ENCODE results near the gene LRRC3. TPM values are rescaled to one million over a fixed set of nuclear protein-coding genes. Genes with fewer than 3 reads are reported as not detected.

LRRC3 gene
- total RNA-seq, 1 experiment from 2014 or later = 5.7 TPM

DNA sequence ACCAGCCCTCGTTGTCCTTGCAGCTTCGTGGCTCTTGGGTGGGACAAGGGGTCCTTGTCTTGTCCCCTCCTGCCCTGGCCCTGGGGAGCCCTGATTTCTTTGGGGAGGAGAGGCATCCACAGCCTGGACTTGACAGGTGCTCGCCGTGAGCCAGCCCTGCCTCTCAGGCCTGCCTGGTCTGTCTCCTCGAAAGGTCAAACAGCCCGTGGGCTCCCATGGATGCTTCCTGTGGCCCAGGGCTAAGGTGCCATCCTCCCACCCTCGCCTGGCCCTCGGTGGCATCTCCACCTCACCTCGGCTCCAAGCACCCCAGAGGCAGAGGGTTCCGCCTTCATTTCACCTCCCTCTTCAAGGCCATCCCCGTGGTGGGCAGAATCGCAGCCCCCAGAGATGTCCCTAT is 9.0 kb downstream of the LRRC3 start:
- Mint-ChIP-seq H3K27me3 (ENCODE audit: low read depth) (no peaks in the 10 kb centered on the region), H3K4me1 (0 out of 2 replicates have a peak, but pooled peaks cover 4% of the 10 kb centered on the region), H3K36me3 (no peaks in the 10 kb centered on the region), H3K4me3 (no peak overlapping the region), H3K9me3 (no peaks in the 10 kb centered on the region), H3K27ac (peak overlapping the region; percentile 72; the same call in 1 of the 2 replicates)
- ChIA-PET CTCF (interaction anchor here (0.9 to 1.1 kb wide), 2 partner anchors 19 to 23 kb away, joined by 3 read pairs; no protein-coding TSS in a partner anchor), POLR2A (no interaction called here)
- DNase-seq (ENCODE audit: low spot score) (no peak), ATAC-seq (no peak)
- TF ChIP-seq NR3C1 (CRISPR knock-in tag; conservative IDR thresholded peaks at IDR 0.05; ENCODE audit: low read depth) (no peak), TCF7 (CRISPR knock-in tag; IDR thresholded peaks at IDR 0.05; ENCODE audit: low read depth) (no peak), KAT7 (CRISPR knock-in tag; IDR thresholded peaks at IDR 0.05; ENCODE audit: borderline replicate concordance) (no peak), FOXP1 (CRISPR knock-in tag; IDR thresholded peaks at IDR 0.05; ENCODE audit: borderline replicate concordance) (no peak), SMAD3 (CRISPR knock-in tag; IDR thresholded peaks at IDR 0.05; ENCODE audit: borderline replicate concordance) (no peak), CBFB (CRISPR knock-in tag; IDR thresholded peaks at IDR 0.05; ENCODE audit: low read depth) (no peak), ZNF138 (CRISPR knock-in tag; conservative IDR thresholded peaks at IDR 0.05) (no peak), ZNF219 (CRISPR knock-in tag; IDR thresholded peaks at IDR 0.05; ENCODE audit: borderline replicate concordance) (no peak), ZNF121 (CRISPR knock-in tag; IDR thresholded peaks at IDR 0.05) (no peak)
- TF ChIP-seq, protein P1, sequence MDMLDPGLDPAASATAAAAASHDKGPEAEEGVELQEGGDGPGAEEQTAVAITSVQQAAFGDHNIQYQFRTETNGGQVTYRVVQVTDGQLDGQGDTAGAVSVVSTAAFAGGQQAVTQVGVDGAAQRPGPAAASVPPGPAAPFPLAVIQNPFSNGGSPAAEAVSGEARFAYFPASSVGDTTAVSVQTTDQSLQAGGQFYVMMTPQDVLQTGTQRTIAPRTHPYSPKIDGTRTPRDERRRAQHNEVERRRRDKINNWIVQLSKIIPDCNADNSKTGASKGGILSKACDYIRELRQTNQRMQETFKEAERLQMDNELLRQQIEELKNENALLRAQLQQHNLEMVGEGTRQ (CRISPR knock-in tag; IDR thresholded peaks at IDR 0.05) = no peak
- TF ChIP-seq, protein P2, sequence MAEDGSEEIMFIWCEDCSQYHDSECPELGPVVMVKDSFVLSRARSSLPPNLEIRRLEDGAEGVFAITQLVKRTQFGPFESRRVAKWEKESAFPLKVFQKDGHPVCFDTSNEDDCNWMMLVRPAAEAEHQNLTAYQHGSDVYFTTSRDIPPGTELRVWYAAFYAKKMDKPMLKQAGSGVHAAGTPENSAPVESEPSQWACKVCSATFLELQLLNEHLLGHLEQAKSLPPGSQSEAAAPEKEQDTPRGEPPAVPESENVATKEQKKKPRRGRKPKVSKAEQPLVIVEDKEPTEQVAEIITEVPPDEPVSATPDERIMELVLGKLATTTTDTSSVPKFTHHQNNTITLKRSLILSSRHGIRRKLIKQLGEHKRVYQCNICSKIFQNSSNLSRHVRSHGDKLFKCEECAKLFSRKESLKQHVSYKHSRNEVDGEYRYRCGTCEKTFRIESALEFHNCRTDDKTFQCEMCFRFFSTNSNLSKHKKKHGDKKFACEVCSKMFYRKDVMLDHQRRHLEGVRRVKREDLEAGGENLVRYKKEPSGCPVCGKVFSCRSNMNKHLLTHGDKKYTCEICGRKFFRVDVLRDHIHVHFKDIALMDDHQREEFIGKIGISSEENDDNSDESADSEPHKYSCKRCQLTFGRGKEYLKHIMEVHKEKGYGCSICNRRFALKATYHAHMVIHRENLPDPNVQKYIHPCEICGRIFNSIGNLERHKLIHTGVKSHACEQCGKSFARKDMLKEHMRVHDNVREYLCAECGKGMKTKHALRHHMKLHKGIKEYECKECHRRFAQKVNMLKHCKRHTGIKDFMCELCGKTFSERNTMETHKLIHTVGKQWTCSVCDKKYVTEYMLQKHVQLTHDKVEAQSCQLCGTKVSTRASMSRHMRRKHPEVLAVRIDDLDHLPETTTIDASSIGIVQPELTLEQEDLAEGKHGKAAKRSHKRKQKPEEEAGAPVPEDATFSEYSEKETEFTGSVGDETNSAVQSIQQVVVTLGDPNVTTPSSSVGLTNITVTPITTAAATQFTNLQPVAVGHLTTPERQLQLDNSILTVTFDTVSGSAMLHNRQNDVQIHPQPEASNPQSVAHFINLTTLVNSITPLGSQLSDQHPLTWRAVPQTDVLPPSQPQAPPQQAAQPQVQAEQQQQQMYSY (CRISPR knock-in tag; IDR thresholded peaks at IDR 0.05) = no peak
- TF ChIP-seq, protein P3, sequence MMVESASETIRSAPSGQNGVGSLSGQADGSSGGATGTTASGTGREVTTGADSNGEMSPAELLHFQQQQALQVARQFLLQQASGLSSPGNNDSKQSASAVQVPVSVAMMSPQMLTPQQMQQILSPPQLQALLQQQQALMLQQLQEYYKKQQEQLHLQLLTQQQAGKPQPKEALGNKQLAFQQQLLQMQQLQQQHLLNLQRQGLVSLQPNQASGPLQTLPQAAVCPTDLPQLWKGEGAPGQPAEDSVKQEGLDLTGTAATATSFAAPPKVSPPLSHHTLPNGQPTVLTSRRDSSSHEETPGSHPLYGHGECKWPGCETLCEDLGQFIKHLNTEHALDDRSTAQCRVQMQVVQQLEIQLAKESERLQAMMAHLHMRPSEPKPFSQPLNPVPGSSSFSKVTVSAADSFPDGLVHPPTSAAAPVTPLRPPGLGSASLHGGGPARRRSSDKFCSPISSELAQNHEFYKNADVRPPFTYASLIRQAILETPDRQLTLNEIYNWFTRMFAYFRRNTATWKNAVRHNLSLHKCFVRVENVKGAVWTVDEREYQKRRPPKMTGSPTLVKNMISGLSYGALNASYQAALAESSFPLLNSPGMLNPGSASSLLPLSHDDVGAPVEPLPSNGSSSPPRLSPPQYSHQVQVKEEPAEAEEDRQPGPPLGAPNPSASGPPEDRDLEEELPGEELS (CRISPR knock-in tag; IDR thresholded peaks at IDR 0.05) = no peak
- TF ChIP-seq, protein P4, sequence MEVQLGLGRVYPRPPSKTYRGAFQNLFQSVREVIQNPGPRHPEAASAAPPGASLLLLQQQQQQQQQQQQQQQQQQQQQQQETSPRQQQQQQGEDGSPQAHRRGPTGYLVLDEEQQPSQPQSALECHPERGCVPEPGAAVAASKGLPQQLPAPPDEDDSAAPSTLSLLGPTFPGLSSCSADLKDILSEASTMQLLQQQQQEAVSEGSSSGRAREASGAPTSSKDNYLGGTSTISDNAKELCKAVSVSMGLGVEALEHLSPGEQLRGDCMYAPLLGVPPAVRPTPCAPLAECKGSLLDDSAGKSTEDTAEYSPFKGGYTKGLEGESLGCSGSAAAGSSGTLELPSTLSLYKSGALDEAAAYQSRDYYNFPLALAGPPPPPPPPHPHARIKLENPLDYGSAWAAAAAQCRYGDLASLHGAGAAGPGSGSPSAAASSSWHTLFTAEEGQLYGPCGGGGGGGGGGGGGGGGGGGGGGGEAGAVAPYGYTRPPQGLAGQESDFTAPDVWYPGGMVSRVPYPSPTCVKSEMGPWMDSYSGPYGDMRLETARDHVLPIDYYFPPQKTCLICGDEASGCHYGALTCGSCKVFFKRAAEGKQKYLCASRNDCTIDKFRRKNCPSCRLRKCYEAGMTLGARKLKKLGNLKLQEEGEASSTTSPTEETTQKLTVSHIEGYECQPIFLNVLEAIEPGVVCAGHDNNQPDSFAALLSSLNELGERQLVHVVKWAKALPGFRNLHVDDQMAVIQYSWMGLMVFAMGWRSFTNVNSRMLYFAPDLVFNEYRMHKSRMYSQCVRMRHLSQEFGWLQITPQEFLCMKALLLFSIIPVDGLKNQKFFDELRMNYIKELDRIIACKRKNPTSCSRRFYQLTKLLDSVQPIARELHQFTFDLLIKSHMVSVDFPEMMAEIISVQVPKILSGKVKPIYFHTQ (CRISPR knock-in tag; IDR thresholded peaks at IDR 0.05) = no peak
- TF ChIP-seq, protein P5, sequence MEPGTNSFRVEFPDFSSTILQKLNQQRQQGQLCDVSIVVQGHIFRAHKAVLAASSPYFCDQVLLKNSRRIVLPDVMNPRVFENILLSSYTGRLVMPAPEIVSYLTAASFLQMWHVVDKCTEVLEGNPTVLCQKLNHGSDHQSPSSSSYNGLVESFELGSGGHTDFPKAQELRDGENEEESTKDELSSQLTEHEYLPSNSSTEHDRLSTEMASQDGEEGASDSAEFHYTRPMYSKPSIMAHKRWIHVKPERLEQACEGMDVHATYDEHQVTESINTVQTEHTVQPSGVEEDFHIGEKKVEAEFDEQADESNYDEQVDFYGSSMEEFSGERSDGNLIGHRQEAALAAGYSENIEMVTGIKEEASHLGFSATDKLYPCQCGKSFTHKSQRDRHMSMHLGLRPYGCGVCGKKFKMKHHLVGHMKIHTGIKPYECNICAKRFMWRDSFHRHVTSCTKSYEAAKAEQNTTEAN (CRISPR knock-in tag; IDR thresholded peaks at IDR 0.05) = no peak
- TF ChIP-seq, protein P6, sequence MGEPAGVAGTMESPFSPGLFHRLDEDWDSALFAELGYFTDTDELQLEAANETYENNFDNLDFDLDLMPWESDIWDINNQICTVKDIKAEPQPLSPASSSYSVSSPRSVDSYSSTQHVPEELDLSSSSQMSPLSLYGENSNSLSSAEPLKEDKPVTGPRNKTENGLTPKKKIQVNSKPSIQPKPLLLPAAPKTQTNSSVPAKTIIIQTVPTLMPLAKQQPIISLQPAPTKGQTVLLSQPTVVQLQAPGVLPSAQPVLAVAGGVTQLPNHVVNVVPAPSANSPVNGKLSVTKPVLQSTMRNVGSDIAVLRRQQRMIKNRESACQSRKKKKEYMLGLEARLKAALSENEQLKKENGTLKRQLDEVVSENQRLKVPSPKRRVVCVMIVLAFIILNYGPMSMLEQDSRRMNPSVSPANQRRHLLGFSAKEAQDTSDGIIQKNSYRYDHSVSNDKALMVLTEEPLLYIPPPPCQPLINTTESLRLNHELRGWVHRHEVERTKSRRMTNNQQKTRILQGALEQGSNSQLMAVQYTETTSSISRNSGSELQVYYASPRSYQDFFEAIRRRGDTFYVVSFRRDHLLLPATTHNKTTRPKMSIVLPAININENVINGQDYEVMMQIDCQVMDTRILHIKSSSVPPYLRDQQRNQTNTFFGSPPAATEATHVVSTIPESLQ (CRISPR knock-in tag; IDR thresholded peaks at IDR 0.05) = no peak
- TF ChIP-seq, protein P7, sequence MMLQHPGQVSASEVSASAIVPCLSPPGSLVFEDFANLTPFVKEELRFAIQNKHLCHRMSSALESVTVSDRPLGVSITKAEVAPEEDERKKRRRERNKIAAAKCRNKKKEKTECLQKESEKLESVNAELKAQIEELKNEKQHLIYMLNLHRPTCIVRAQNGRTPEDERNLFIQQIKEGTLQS (CRISPR knock-in tag; conservative IDR thresholded peaks at IDR 0.05) = no peak
- TF ChIP-seq, protein P8, sequence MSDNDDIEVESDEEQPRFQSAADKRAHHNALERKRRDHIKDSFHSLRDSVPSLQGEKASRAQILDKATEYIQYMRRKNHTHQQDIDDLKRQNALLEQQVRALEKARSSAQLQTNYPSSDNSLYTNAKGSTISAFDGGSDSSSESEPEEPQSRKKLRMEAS (CRISPR knock-in tag; IDR thresholded peaks at IDR 0.05) = no peak
- TF ChIP-seq, protein P9, sequence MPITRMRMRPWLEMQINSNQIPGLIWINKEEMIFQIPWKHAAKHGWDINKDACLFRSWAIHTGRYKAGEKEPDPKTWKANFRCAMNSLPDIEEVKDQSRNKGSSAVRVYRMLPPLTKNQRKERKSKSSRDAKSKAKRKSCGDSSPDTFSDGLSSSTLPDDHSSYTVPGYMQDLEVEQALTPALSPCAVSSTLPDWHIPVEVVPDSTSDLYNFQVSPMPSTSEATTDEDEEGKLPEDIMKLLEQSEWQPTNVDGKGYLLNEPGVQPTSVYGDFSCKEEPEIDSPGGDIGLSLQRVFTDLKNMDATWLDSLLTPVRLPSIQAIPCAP (CRISPR knock-in tag; IDR thresholded peaks at IDR 0.05) = no peak
